A673 (cell line): ENCODE results near the gene UBXN10.

ENCODE experiments used
- CTCF ChIP-seq: fragments of 300-800, 200-600 bp; sonication (generic); conservative IDR thresholded peaks from 2 replicates; pipeline ENCODE4 v1.5.1; 2017; ENCODE audit warnings: low read depth, mild to moderate bottlenecking, antibody characterized with exemption, low read length, moderate library complexity, mixed read lengths
- EZH2 ChIP-seq: fragments of 200-600 bp; sonication (generic); IDR thresholded peaks from 2 replicates; pipeline ENCODE4 v1.6.1; 2017; ENCODE audit warnings: borderline replicate concordance, low read depth, mild to moderate bottlenecking, mixed read lengths, antibody characterized with exemption, low read length; ENCODE audit not compliant: poor library complexity, severe bottlenecking

GRCh38 chr1:20223106-20223505 is 37.2 kb downstream of the UBXN10 start:
- TF ChIP-seq CTCF (no peak), EZH2 (no peak)
